Astrocyte of the cerebellum (primary cell): ENCODE results near the gene MTA1.

Experiments used
- DNase-seq: peaks from one replicate; pipeline ENCODE4 v3.0.0-alpha.2; 2011; ENCODE audit warnings: low read depth
- H3K4me3 ChIP-seq: 2 replicates; pipeline ENCODE4 v1.5.1; 2011; ENCODE audit warnings: mild to moderate bottlenecking, low read depth, low read length, moderate library complexity
- in situ Hi-C: cut with HindIII; loops from 2 replicates; pipeline ENCODE4 v1.10.0; 2017; ENCODE audit warnings: low sequenced_read_pairs
- TF ChIP-seq, protein P1 (sequence below): IDR thresholded peaks from 2 replicates; pipeline ENCODE4 v1.5.1; 2012; ENCODE audit warnings: low read length, low read depth, moderate library complexity, mild to moderate bottlenecking; ENCODE audit errors: missing control alignments

Gene MTA1

GRCh38 chr14:105483300-105484068 is 63.9 kb downstream of the MTA1 start:
- no peak for DNase-seq
- in situ Hi-C loops, result no loop called here
- no peak overlapping the region for H3K4me3 ChIP-seq
- TF ChIP-seq, protein P1, sequence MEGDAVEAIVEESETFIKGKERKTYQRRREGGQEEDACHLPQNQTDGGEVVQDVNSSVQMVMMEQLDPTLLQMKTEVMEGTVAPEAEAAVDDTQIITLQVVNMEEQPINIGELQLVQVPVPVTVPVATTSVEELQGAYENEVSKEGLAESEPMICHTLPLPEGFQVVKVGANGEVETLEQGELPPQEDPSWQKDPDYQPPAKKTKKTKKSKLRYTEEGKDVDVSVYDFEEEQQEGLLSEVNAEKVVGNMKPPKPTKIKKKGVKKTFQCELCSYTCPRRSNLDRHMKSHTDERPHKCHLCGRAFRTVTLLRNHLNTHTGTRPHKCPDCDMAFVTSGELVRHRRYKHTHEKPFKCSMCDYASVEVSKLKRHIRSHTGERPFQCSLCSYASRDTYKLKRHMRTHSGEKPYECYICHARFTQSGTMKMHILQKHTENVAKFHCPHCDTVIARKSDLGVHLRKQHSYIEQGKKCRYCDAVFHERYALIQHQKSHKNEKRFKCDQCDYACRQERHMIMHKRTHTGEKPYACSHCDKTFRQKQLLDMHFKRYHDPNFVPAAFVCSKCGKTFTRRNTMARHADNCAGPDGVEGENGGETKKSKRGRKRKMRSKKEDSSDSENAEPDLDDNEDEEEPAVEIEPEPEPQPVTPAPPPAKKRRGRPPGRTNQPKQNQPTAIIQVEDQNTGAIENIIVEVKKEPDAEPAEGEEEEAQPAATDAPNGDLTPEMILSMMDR, result no peak

DNA sequence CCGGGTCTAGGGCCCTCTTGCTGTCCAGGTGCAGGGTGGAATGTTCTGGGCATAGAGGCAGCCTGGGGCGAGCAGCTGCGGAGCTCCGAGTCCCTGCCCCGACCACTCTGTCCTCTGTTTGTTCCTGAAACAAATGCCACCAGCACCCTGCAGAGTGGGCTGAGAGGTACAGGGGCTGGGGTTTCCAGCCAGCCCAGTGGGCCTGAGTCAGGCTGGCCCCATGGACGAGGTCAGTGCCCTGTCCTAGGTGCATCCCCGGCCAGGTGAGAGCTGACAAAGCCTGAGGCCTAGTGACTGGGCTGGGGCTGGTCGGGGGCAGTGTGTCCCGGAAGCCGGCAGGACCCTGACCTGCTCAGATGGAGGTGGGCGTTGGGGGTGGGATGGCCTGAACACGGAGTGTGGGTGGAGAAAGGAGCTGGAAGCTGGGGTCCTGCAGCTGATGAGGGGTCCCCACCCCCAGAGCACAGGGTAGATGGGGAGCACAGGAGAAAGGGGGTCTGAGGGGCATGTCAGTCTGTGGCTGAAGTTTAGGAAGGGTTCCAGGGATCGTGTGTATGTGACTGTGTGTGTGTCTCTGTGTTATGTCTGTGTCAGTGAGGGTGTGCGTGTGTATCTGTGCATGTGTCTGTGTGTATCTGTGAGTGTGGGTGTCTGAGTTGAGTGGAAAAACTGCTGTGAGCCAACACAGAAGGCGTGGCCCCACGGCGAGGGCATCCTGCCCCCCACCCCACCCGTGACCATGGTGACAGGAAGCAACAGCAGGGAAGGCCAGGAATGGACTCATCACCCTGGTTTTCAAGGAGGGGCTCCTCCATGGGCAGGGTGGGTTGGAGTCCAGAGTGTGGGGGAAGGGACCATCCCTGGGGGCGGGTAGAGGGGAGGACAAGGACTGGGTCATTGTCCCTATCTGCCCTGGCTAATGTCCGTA is 64.7 kb downstream of the MTA1 start:
- no peak for DNase-seq
- H3K4me3 ChIP-seq, result no peak overlapping the region
- in situ Hi-C loops, result no loop called here
- TF ChIP-seq, protein P1, result no peak

GRCh38 chr14:105484997-105485393 is 65.4 kb downstream of the MTA1 start:
- no peak overlapping the region for H3K4me3 ChIP-seq
- TF ChIP-seq, protein P1, result no peak
- no peak for DNase-seq
- in situ Hi-C loops, result no loop called here

- TF ChIP-seq, protein P1, result peak; percentile 44
- no peak for DNase-seq
- in situ Hi-C loops, result no loop called here
- no peak overlapping the region for H3K4me3 ChIP-seq
These were observed 66.1 kb downstream of the MTA1 start for GRCh38 chr14:105485739-105486162.

GRCh38 chr14:105486163-105486973 is 66.7 kb downstream of the MTA1 start, which contains the start of gene CRIP1:
Gene CRIP1, plus strand, starts transcription at chr14:105486886. Its CDS starts 374 bp downstream, at chr14:105487260.
- H3K4me3 ChIP-seq, result no peak within 1 kb of the TSS
- TF ChIP-seq, protein P1, result no peak
- DNase-seq, result no peak
- in situ Hi-C loops, result no loop called here

GRCh38 chr14:105486974-105487448 is 67.4 kb downstream of the MTA1 start:
- TF ChIP-seq, protein P1, result no peak
- no peak overlapping the region for H3K4me3 ChIP-seq
- DNase-seq, result no peak
- in situ Hi-C loops, result no loop called here
